ENCODE data around the gene CCDC83. TPM values are rescaled to one million over a fixed set of nuclear protein-coding genes. Genes with fewer than 3 reads are reported as not detected.

Gene CCDC83
- total and polyA plus RNA-seq, 2 experiments from 2014 or later = not detected

DNA sequence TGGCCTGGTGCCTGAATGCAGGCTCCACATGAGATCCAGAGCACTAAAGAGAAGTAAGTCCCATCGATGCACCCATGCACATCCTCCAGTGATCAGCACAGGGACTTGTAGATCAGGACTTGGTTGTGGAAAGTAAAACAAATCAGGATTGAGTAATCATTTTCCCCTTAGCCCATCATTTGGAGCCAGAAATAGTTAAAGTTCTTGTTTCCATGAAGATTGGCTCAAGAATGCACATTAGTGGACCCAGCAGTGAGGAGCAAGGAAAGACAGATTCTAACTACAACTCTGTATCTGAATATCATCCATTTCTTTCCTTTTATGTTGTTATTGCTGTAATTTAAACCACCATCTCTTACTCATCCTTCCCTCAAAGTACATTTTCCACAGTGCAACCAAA is 19.1 kb downstream of the CCDC83 start:
- WGBS, 2 experiments (ENCODE audit: low coverage in 1 of 2, low lambda C conversion rate in 2 of 2, missing lambda C conversion rate in 2 of 2) = 40 to 47% methylated on average over 1 of the region's 1 CpG
- DNase-seq = peak; percentile 45
- Histone ChIP-seq H3K79me2 (ENCODE audit: insufficient read depth) (no peaks in the 10 kb centered on the region), H3K9ac (no peak overlapping the region), H2AFZ (no peak overlapping the region), H4K20me1 (ENCODE audit: insufficient read depth) (no peaks in the 10 kb centered on the region), H3K36me3 (ENCODE audit: low read depth) (no peaks in the 10 kb centered on the region), H3K27me3 (replicated peaks; ENCODE audit: insufficient read depth) (no peaks in the 10 kb centered on the region), H3K27ac (0 out of 2 replicates have a peak overlapping the region, but pooled peaks have one; percentile 1), H3K9me3 (ENCODE audit: low read depth) (no peaks in the 10 kb centered on the region), H3K4me3 (no peak overlapping the region), H3K4me2 (ENCODE audit: unreplicated experiment) (peak overlapping the region; percentile 29), H3F3A (ENCODE audit: insufficient read depth) (peaks cover 29% of the 10 kb centered on the region), H3K9me2 (ENCODE audit: insufficient read depth) (no peaks in the 10 kb centered on the region), H3K4me1 (ENCODE audit: insufficient read depth) (peaks cover 28% of the 10 kb centered on the region)
- in situ Hi-C loops (cut with MboI) = loop anchor here (25.0 kb wide), 1 partner anchor 338 kb away; no protein-coding TSS in a partner anchor
- TF ChIP-seq EZH2phosphoT487 (IDR thresholded peaks at IDR 0.05; ENCODE audit: insufficient read depth, low read depth) (no peak), EZH2 (IDR thresholded peaks at IDR 0.05; ENCODE audit: insufficient read depth, poor library complexity, severe bottlenecking) (no peak)

DNA sequence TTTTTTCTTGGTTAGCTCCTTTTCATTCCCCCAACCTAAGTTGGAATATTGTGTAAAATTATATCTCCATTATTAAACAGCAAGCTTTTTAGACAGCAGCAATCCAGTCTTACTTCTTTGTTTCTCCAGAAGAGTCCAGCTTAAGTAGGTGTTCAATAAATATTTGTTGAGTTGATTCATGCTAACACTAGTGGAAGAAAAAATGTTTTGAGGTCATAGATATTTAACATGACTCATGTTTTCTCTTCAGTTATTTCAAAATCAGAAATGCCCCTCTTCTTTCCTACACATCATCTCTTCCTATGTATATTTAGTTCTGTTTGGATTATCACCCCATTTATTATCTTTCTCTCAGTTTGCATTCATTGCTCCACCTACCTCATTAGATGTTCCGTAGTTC is 20.3 kb downstream of the CCDC83 start:
- TF ChIP-seq EZH2phosphoT487 (IDR thresholded peaks at IDR 0.05; ENCODE audit: insufficient read depth, low read depth) = no peak
- no peak for TF ChIP-seq EZH2 (IDR thresholded peaks at IDR 0.05; ENCODE audit: insufficient read depth, poor library complexity, severe bottlenecking)
- 17 to 20% methylated on average over 1 of the region's 1 CpG for WGBS, 2 experiments (ENCODE audit: low coverage in 1 of 2, low lambda C conversion rate in 2 of 2, missing lambda C conversion rate in 2 of 2)
- Histone ChIP-seq H3K4me3 (no peak overlapping the region), H3K9me2 (ENCODE audit: insufficient read depth) (no peaks in the 10 kb centered on the region), H3K9me3 (ENCODE audit: low read depth) (no peaks in the 10 kb centered on the region), H3K4me1 (ENCODE audit: insufficient read depth) (peaks cover 28% of the 10 kb centered on the region), H3K36me3 (ENCODE audit: low read depth) (no peaks in the 10 kb centered on the region), H3K27me3 (replicated peaks; ENCODE audit: insufficient read depth) (no peaks in the 10 kb centered on the region), H3K9ac (no peak overlapping the region), H3F3A (ENCODE audit: insufficient read depth) (peaks cover 29% of the 10 kb centered on the region), H3K27ac (peak overlapping the region; percentile 38), H3K4me2 (ENCODE audit: unreplicated experiment) (peak overlapping the region; percentile 32), H3K79me2 (ENCODE audit: insufficient read depth) (no peaks in the 10 kb centered on the region), H4K20me1 (ENCODE audit: insufficient read depth) (no peaks in the 10 kb centered on the region), H2AFZ (peak overlapping the region; percentile 21; the same call in 1 of the 2 replicates)
- in situ Hi-C loops (cut with MboI) = no loop called here
- DNase-seq = peak; percentile 84

GRCh38 chr11:85884581-85885021 is 29.4 kb downstream of the CCDC83 start:
- Histone ChIP-seq H3K36me3 (ENCODE audit: low read depth) (no peaks in the 10 kb centered on the region), H3K4me3 (no peak overlapping the region), H3K79me2 (ENCODE audit: insufficient read depth) (no peaks in the 10 kb centered on the region), H3K9me2 (ENCODE audit: insufficient read depth) (0 out of 2 replicates have a peak, but pooled peaks cover 5% of the 10 kb centered on the region), H3K4me2 (ENCODE audit: unreplicated experiment) (peak overlapping the region; percentile 71), H4K20me1 (ENCODE audit: insufficient read depth) (no peaks in the 10 kb centered on the region), H3K4me1 (ENCODE audit: insufficient read depth) (peaks cover 34% of the 10 kb centered on the region), H3K9me3 (ENCODE audit: low read depth) (no peaks in the 10 kb centered on the region), H3F3A (ENCODE audit: insufficient read depth) (peaks cover 19% of the 10 kb centered on the region; the same call in 1 of the 2 replicates), H2AFZ (no peak overlapping the region), H3K9ac (no peak overlapping the region), H3K27ac (peak overlapping the region; percentile 79; the same call in 1 of the 2 replicates), H3K27me3 (replicated peaks; ENCODE audit: insufficient read depth) (no peaks in the 10 kb centered on the region)
- 58 to 63% methylated on average over 4 of the region's 4 CpGs for WGBS, 2 experiments (ENCODE audit: low coverage in 1 of 2, low lambda C conversion rate in 2 of 2, missing lambda C conversion rate in 2 of 2)
- TF ChIP-seq EZH2phosphoT487 (IDR thresholded peaks at IDR 0.05; ENCODE audit: insufficient read depth, low read depth) = no peak
- no peak for TF ChIP-seq EZH2 (IDR thresholded peaks at IDR 0.05; ENCODE audit: insufficient read depth, poor library complexity, severe bottlenecking)
- peak; percentile 37 for DNase-seq
- in situ Hi-C loops (cut with MboI) = no loop called here

GRCh38 chr11:85886089-85887056 is 31.2 kb downstream of the CCDC83 start:
- peak; percentile 89 for DNase-seq
- Histone ChIP-seq H3K27me3 (replicated peaks; ENCODE audit: insufficient read depth) (no peaks in the 10 kb centered on the region), H3K27ac (peak overlapping the region; percentile 79), H3K4me2 (ENCODE audit: unreplicated experiment) (peak overlapping the region; percentile 71), H3K9me3 (ENCODE audit: low read depth) (no peaks in the 10 kb centered on the region), H3K36me3 (ENCODE audit: low read depth) (no peaks in the 10 kb centered on the region), H2AFZ (no peak overlapping the region), H3K9me2 (ENCODE audit: insufficient read depth) (0 out of 2 replicates have a peak, but pooled peaks cover 5% of the 10 kb centered on the region), H4K20me1 (ENCODE audit: insufficient read depth) (no peaks in the 10 kb centered on the region), H3K4me1 (ENCODE audit: insufficient read depth) (peaks cover 45% of the 10 kb centered on the region), H3K9ac (peak overlapping the region; percentile 31; the same call in 1 of the 2 replicates), H3K4me3 (no peak overlapping the region), H3K79me2 (ENCODE audit: insufficient read depth) (no peaks in the 10 kb centered on the region), H3F3A (ENCODE audit: insufficient read depth) (peaks cover 19% of the 10 kb centered on the region)
- in situ Hi-C loops (cut with MboI) = no loop called here
- no peak for TF ChIP-seq EZH2phosphoT487 (IDR thresholded peaks at IDR 0.05; ENCODE audit: insufficient read depth, low read depth)
- TF ChIP-seq EZH2 (IDR thresholded peaks at IDR 0.05; ENCODE audit: insufficient read depth, poor library complexity, severe bottlenecking) = no peak
- 40 to 47% methylated on average over 7 of the region's 7 CpGs for WGBS, 2 experiments (ENCODE audit: low coverage in 1 of 2, low lambda C conversion rate in 2 of 2, missing lambda C conversion rate in 2 of 2)

Data from GM23248 (cell line).